ENCODE data around the gene JPH3.

DNA sequence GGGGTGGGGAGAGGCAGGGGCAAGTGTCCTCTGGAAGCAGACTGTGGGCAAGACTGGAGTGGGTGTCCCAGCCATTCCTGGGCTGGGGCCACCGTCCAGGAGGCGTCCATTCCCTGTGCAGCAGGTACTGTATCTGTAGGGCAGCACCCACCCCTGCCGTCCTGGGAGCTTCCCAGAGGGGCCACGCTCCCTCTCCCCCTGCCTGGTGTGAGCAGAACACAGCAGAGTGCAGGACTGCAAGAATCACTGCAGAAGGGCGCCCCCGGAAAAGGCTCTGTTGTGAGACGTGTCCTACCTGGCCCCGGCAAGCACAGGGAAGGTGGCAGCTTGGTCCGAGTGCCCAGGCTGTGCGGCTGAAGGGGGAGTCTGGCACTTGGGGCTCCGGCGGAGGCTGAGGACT lies 93.2 kb downstream of the JPH3 start:
- TF ChIP-seq, protein P1, sequence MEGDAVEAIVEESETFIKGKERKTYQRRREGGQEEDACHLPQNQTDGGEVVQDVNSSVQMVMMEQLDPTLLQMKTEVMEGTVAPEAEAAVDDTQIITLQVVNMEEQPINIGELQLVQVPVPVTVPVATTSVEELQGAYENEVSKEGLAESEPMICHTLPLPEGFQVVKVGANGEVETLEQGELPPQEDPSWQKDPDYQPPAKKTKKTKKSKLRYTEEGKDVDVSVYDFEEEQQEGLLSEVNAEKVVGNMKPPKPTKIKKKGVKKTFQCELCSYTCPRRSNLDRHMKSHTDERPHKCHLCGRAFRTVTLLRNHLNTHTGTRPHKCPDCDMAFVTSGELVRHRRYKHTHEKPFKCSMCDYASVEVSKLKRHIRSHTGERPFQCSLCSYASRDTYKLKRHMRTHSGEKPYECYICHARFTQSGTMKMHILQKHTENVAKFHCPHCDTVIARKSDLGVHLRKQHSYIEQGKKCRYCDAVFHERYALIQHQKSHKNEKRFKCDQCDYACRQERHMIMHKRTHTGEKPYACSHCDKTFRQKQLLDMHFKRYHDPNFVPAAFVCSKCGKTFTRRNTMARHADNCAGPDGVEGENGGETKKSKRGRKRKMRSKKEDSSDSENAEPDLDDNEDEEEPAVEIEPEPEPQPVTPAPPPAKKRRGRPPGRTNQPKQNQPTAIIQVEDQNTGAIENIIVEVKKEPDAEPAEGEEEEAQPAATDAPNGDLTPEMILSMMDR (IDR thresholded peaks at IDR 0.05): no peak
- TF ChIP-seq EP300 (IDR thresholded peaks at IDR 0.05): no peak

Measured in gastroesophageal sphincter (tissue), 3 donors.